HepG2 (cell line): ENCODE data around the gene RAD18. TPM values are rescaled to one million over a fixed set of nuclear protein-coding genes. Genes with fewer than 3 reads are reported as not detected.

ENCODE experiments used
- ATAC-seq: fragments of 200-7000 bp; cut with Tn5 transposase; 3 replicates; pipeline ENCODE4 v1.9.1; 2020; ENCODE audit warnings: mild to moderate bottlenecking, moderate library complexity
- BruUV-seq: library from RNA; stranded (reverse); fragments of 400-500 nt; replicated peaks from 2 replicates; lab custom pipeline; 2021; lab: Mats Ljungman, UMichigan
- CTCF ChIA-PET: fragments of 300-600 bp; formaldehyde crosslinking; extraction: SDS; loops from one replicate; lab custom pipeline; 2021; ENCODE audit warnings: low total read pairs, inconsistent platforms, low intra/inter-chr PET ratio; lab: Yijun Ruan, JAX
- POLR2A ChIA-PET: fragments of 350-600 bp; sonication (Branson Sonifier 250); formaldehyde crosslinking; loops from one replicate; lab custom pipeline; 2020; ENCODE audit warnings: antibody characterized with exemption, inconsistent platforms; lab: Yijun Ruan, JAX
- DNase-seq: peaks from one replicate; pipeline ENCODE4 v3.0.0-alpha.2; 2015; ENCODE audit warnings: low spot score
- FAIRE-seq: peaks from 3 replicates; lab custom pipeline; 2011; peaks lifted over from hg19 to GRCh38; lab: Jason Lieb, UNC
- H2AFZ ChIP-seq: one replicate; pipeline ENCODE4 v1.6.1; 2011; ENCODE audit warnings: low read length, inconsistent platforms
- H3K27ac ChIP-seq: fragments of 300-600 bp; 3 replicates; pipeline ENCODE4 v1.8.0; 2011; ENCODE audit warnings: mixed run types, mild to moderate bottlenecking, mixed read lengths, low read length, inconsistent platforms; ENCODE audit not compliant: insufficient read depth; ENCODE audit errors: extremely low read length
- H3K27me3 ChIP-seq, 2 experiments: fragments of 200-600 bp in 1 of 2; 2 replicates in 1 of 2; 3 replicates in 1 of 2; pipeline versions ENCODE4 v1.6.0 to v1.8.0; 2011; ENCODE audit warnings: low read length in 2 of 2, mild to moderate bottlenecking in 2 of 2, moderate library complexity in 2 of 2, inconsistent platforms in 1 of 2; ENCODE audit not compliant: insufficient read depth in 2 of 2, control insufficient read depth in 1 of 2
- H3K36me3 ChIP-seq, 2 experiments: fragments of 200-600 bp in 1 of 2; replicated peaks in 1 of 2; 2 replicates in 1 of 2; 3 replicates in 1 of 2; pipeline versions ENCODE4 v1.5.1 to v1.8.0; 2011; ENCODE audit warnings: low read length in 2 of 2, inconsistent platforms in 1 of 2; ENCODE audit not compliant: insufficient read depth in 2 of 2, control insufficient read depth in 1 of 2
- H3K4me1 ChIP-seq: 2 replicates; pipeline ENCODE4 v1.5.1; 2012; ENCODE audit warnings: low read length, inconsistent platforms; ENCODE audit not compliant: insufficient read depth
- H3K4me2 ChIP-seq: 2 replicates; pipeline ENCODE4 v1.6.0; 2011; ENCODE audit warnings: low read depth, low read length, inconsistent platforms
- H3K4me3 ChIP-seq, 3 experiments: fragments of 200-600 bp in 1 of 3; sonication (generic), shearing (Covaris generic) in 1 of 3; replicated peaks in 1 of 3; 2 replicates each; pipeline ENCODE4 v1.5.1; 2011 to 2016; ENCODE audit warnings: low read length in 3 of 3, inconsistent platforms in 2 of 3, low read depth in 2 of 3, mild to moderate bottlenecking in 2 of 3, control low read depth in 1 of 3, mixed read lengths in 1 of 3; ENCODE audit not compliant: insufficient read depth in 1 of 3
- H3K79me2 ChIP-seq: one replicate; pipeline ENCODE4 v1.6.1; 2011; ENCODE audit warnings: low read length, inconsistent platforms; ENCODE audit not compliant: insufficient read depth
- H3K9ac ChIP-seq: 2 replicates; pipeline ENCODE4 v1.6.0; 2011; ENCODE audit warnings: mild to moderate bottlenecking, low read depth, low read length, inconsistent platforms; ENCODE audit not compliant: insufficient read depth
- H3K9me3 ChIP-seq: 2 replicates; pipeline ENCODE4 v1.5.1; 2012; ENCODE audit warnings: mild to moderate bottlenecking, low read length
- H4K20me1 ChIP-seq: 2 replicates; pipeline ENCODE4 v1.6.0; 2011; ENCODE audit warnings: inconsistent platforms, mild to moderate bottlenecking, low read length, moderate library complexity; ENCODE audit not compliant: insufficient read depth
- DMAP1 ChIP-seq: IDR thresholded peaks from 2 replicates; pipeline ENCODE4 v1.6.1; 2016
- IKZF4 ChIP-seq: sonication (generic); formaldehyde crosslinking; IDR thresholded peaks from 2 replicates; pipeline ENCODE4 v1.5.1; 2020; ENCODE audit warnings: borderline replicate concordance, mild to moderate bottlenecking, low read depth, missing genetic modification reagents; ENCODE audit errors: not compliant biosample characterization
- NR2C2 ChIP-seq: sonication (generic); formaldehyde crosslinking; IDR thresholded peaks from 2 replicates; pipeline ENCODE4 v1.4.0; 2020; ENCODE audit warnings: missing genetic modification reagents, mild to moderate bottlenecking, moderate library complexity, borderline replicate concordance
- NR2F6 ChIP-seq, 2 experiments: IDR thresholded peaks; 2 replicates each; pipeline ENCODE4 v1.6.1; 2016; ENCODE audit warnings: antibody characterized with exemption in 1 of 2, mild to moderate bottlenecking in 1 of 2
- RELA ChIP-seq: sonication (generic); formaldehyde crosslinking; IDR thresholded peaks from 2 replicates; pipeline ENCODE4 v1.4.0; 2020; ENCODE audit warnings: missing genetic modification reagents
- RFXANK ChIP-seq: IDR thresholded peaks from 2 replicates; pipeline ENCODE4 v1.6.1; 2016
- TAF15 ChIP-seq: fragments of 200-400 bp; formaldehyde crosslinking; IDR thresholded peaks from one replicate; pipeline ENCODE4 v1.6.1; 2018; ENCODE audit warnings: mild to moderate bottlenecking, low read depth, low read length; ENCODE audit not compliant: poor library complexity, severe bottlenecking
- ZNF12 ChIP-seq: sonication (generic); formaldehyde crosslinking; IDR thresholded peaks from 2 replicates; pipeline ENCODE4 v1.5.0; 2020; ENCODE audit warnings: missing genetic modification reagents
- ZNF263 ChIP-seq: sonication (generic); formaldehyde crosslinking; IDR thresholded peaks from 2 replicates; pipeline ENCODE4 v1.4.0; 2020; ENCODE audit warnings: missing genetic modification reagents
- ZNF350 ChIP-seq: sonication (generic); formaldehyde crosslinking; IDR thresholded peaks from 2 replicates; pipeline ENCODE4 v1.4.0; 2020; ENCODE audit warnings: mild to moderate bottlenecking, low read depth, missing genetic modification reagents, borderline replicate concordance
- ZNF563 ChIP-seq: sonication (generic); formaldehyde crosslinking; IDR thresholded peaks from 2 replicates; pipeline ENCODE4 v1.8.0; 2022; ENCODE audit warnings: mild to moderate bottlenecking, moderate library complexity, missing genetic modification reagents
- ZNF605 ChIP-seq: sonication (generic); formaldehyde crosslinking; IDR thresholded peaks from 2 replicates; pipeline ENCODE4 v1.8.0; 2022; ENCODE audit warnings: mild to moderate bottlenecking, missing genetic modification reagents
- ZNF75D ChIP-seq: sonication (generic); formaldehyde crosslinking; IDR thresholded peaks from 2 replicates; pipeline ENCODE4 v1.8.1; 2023; ENCODE audit warnings: missing genetic modification reagents, mild to moderate bottlenecking, borderline replicate concordance
- WGBS: methylation state at CpG from one replicate; pipeline ENCODE4 v1.1.6; 2017; ENCODE audit warnings: low lambda C conversion rate; 5-methylcytosine and 5-hydroxymethylcytosine counted together
- in situ Hi-C: cut with HindIII; loops from 2 replicates; pipeline ENCODE4 v1.10.0; 2017; ENCODE audit warnings: low pct_unique_long_range_greater_than_20kb; ENCODE audit not compliant: extremely low pct_ligation_motif_present
- intact Hi-C: fragments of 100-400 bp; cut with micrococcal nuclease; formaldehyde crosslinking; loops from one replicate; pipeline ENCODE4 v1.10.0; 2022; ENCODE audit not compliant: unreplicated experiment
- polyA plus RNA-seq, 8 experiments: library from polyadenylated mRNA; depleted of rRNA in 3 of 8; stranded (reverse) in 7 of 8; unstranded in 1 of 8; fragments of >200 nt; fragmentation: Illumina TruSeq in 4 of 8; extraction: Trizol in 4 of 8; gene quantifications; 2 replicates each; pipeline versions ENCODE4 v1.2.1 to v1.2.3, GENCODE V29; 2011 to 2016; ENCODE audit warnings: low read depth in 4 of 8, missing spikeins in 1 of 8, mixed read lengths in 1 of 8; ENCODE audit not compliant: insufficient read depth in 1 of 8
- total RNA-seq, 5 experiments: library from RNA; depleted of rRNA; stranded (reverse); fragments of >200 nt; fragmentation: Illumina TruSeq; extraction: Trizol; gene quantifications; 2 replicates each; pipeline ENCODE4 v1.2.3, GENCODE V29; 2016; ENCODE audit warnings: low read depth in 1 of 5
- TF ChIP-seq, protein P1 (sequence below): sonication (generic); formaldehyde crosslinking; IDR thresholded peaks from 2 replicates; pipeline ENCODE4 v1.5.0; 2020; ENCODE audit warnings: missing genetic modification reagents

The RAD18 gene
- total and polyA plus RNA-seq, 2 of the 13 experiments (the other 11 are each of a cell fraction or from before 2014, with no cell fraction given), result 5.9 to 20.7 TPM

GRCh38 chr3:8848696-8849131, 114.6 kb downstream of the RAD18 start (continued):
- TF ChIP-seq, protein P1, sequence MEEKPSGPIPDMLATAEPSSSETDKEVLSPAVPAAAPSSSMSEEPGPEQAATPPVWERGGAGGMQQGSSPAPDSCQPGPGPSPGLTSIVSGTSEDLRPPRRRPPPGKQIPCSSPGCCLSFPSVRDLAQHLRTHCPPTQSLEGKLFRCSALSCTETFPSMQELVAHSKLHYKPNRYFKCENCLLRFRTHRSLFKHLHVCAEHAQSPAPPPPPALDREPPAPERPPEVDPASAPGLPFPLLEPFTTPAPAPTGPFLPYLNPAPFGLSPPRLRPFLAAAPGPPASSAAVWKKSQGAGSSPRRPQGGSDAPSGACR (CRISPR knock-in tag), result no peak
- no peak for TF ChIP-seq ZNF263 (CRISPR knock-in tag)
- no peak for TF ChIP-seq ZNF605
- TF ChIP-seq, all 625 proteins: peak for 0

- Histone ChIP-seq H4K20me1 (no peaks in the 10 kb centered on the region), H3K27ac (no peak overlapping the region), H3K4me3 (no peak overlapping the region), H3K36me3 (no peaks in the 10 kb centered on the region), H3K4me1 (no peaks in the 10 kb centered on the region), H3K9ac (no peak overlapping the region), H3K27me3 (no peaks in the 10 kb centered on the region), H3K4me2 (no peak overlapping the region), H3K9me3 (no peaks in the 10 kb centered on the region), H3K79me2 (no peaks in the 10 kb centered on the region), H2AFZ (no peak overlapping the region)
- ChIA-PET POLR2A (no interaction called here), CTCF (no interaction called here)
- no TSS peak for BruUV-seq
- intact Hi-C loops (no loop called here), in situ Hi-C loops (no loop called here)
- WGBS, result 76% methylated on average over 7 of the region's 7 CpGs
- FAIRE-seq, result no peak
- no peak for ATAC-seq
- TF ChIP-seq NR2F6 (IDR thresholded peaks at IDR 0.05) (no peak), NR2F6 (CRISPR knock-in tag; IDR thresholded peaks at IDR 0.05) (no peak), ZNF563 (no peak), RFXANK (no peak), ZNF75D (CRISPR knock-in tag) (no peak), ZNF350 (no peak), NR2C2 (CRISPR knock-in tag) (no peak), RELA (CRISPR knock-in tag) (no peak), IKZF4 (CRISPR knock-in tag) (no peak), ZNF12 (CRISPR knock-in tag) (no peak), DMAP1 (no peak), TAF15 (no peak)
- DNase-seq, result no peak
Observed at GRCh38 chr3:8847317-8847716, 116.0 kb downstream of the RAD18 start.
